T-cell (primary cell): ENCODE results near the gene DUSP28. TPM values are rescaled to one million over a fixed set of nuclear protein-coding genes. Genes with fewer than 3 reads are reported as not detected.

Experiments used
- ATAC-seq, 4 experiments: fragments of 200-7000 bp in 3 of 4; fragments of 150-1000 bp in 1 of 4; cut with Tn5 transposase; replicated peaks in 1 of 4; 1 replicate in 3 of 4; 2 replicates in 1 of 4; pipeline ENCODE4 v1.10.0; 2021; ENCODE audit warnings: moderate library complexity in 3 of 4, mild to moderate bottlenecking in 2 of 4, moderate number of reproducible peaks in 1 of 4
- CTCF ChIA-PET, 2 donors: fragments of 300-600 bp; sonication (Branson Sonifier 250); formaldehyde crosslinking; loops; one replicate each; lab custom pipeline; 2022; ENCODE audit warnings: antibody characterized with exemption in 2 of 2; lab: Charles Lee
- POLR2A ChIA-PET, 2 donors: fragments of 300-600 bp; sonication (Branson Sonifier 250); formaldehyde crosslinking; loops; one replicate each; lab custom pipeline; 2022; ENCODE audit warnings: antibody characterized with exemption in 2 of 2; lab: Charles Lee
- DNase-seq, 35 experiments: peaks; one replicate each; pipeline versions ENCODE4 v3.0.0 to v3.0.0-alpha.2; 2013 to 2023
- H3K27ac ChIP-seq: one replicate; pipeline ENCODE4 v1.5.1; 2013; ENCODE audit warnings: low read length
- H3K27me3 ChIP-seq, 2 experiments: replicated peaks in 1 of 2; 1 replicate in 1 of 2; 2 replicates in 1 of 2; pipeline versions ENCODE4 v1.6.1 to v1.7.0; 2013; ENCODE audit warnings: low read length in 1 of 2, mixed read lengths in 1 of 2; ENCODE audit not compliant: control insufficient read depth in 2 of 2, insufficient read depth in 2 of 2; ENCODE audit errors: extremely low read depth in 1 of 2
- H3K36me3 ChIP-seq, 2 donors: 1 replicate in 1 of 2; 2 replicates in 1 of 2; pipeline versions ENCODE4 v1.6.1 to v1.7.0; 2013; ENCODE audit warnings: low read length in 1 of 2; ENCODE audit not compliant: control insufficient read depth in 2 of 2, insufficient read depth in 1 of 2; ENCODE audit errors: extremely low read depth in 1 of 2
- H3K4me1 ChIP-seq, 2 experiments: 1 replicate in 1 of 2; 2 replicates in 1 of 2; pipeline versions ENCODE4 v1.6.1 to v1.7.0; 2013; ENCODE audit warnings: low read length in 2 of 2, mixed read lengths in 1 of 2; ENCODE audit not compliant: insufficient read depth in 2 of 2, control insufficient read depth in 1 of 2; ENCODE audit errors: extremely low read depth in 1 of 2
- H3K4me3 ChIP-seq, 2 donors: 1 replicate in 1 of 2; 2 replicates in 1 of 2; pipeline versions ENCODE4 v1.5.1 to v1.7.0; 2013; ENCODE audit warnings: mild to moderate bottlenecking in 2 of 2, low read length in 1 of 2, moderate library complexity in 1 of 2; ENCODE audit not compliant: control insufficient read depth in 1 of 2; ENCODE audit errors: extremely low read depth in 1 of 2
- H3K9me3 ChIP-seq: 2 replicates; pipeline ENCODE4 v1.7.0; 2013
- H3K27ac Mint-ChIP-seq, 2 donors: one replicate each; pipeline ENCODE4 v1.8.0; 2020 to 2021; ENCODE audit warnings: mild to moderate bottlenecking in 2 of 2, mixed read lengths in 2 of 2
- H3K27me3 Mint-ChIP-seq, 2 donors: one replicate each; pipeline ENCODE4 v1.8.0; 2021 to 2022; ENCODE audit warnings: mixed read lengths in 2 of 2
- H3K36me3 Mint-ChIP-seq: one replicate; pipeline ENCODE4 v1.8.0; 2021; ENCODE audit warnings: mixed read lengths
- H3K4me1 Mint-ChIP-seq, 3 donors: one replicate each; pipeline ENCODE4 v1.8.0; 2020 to 2022; ENCODE audit warnings: mixed read lengths in 3 of 3, mild to moderate bottlenecking in 1 of 3
- H3K4me3 Mint-ChIP-seq, 3 donors: one replicate each; pipeline ENCODE4 v1.8.0; 2020 to 2022; ENCODE audit warnings: mild to moderate bottlenecking in 3 of 3, mixed read lengths in 3 of 3, moderate library complexity in 3 of 3
- H3K9me3 Mint-ChIP-seq, 3 donors: one replicate each; pipeline ENCODE4 v1.8.0; 2020 to 2022; ENCODE audit warnings: mixed read lengths in 3 of 3
- WGBS: methylation state at CpG from one replicate; pipeline ENCODE4 v1.1.5; 2013; ENCODE audit warnings: missing lambda C conversion rate; ENCODE audit not compliant: insufficient coverage; 5-methylcytosine and 5-hydroxymethylcytosine counted together
- total RNA-seq, 35 experiments: library from RNA in 6 of 35; stranded (reverse) in 6 of 35; fragments of 120-200 nt in 1 of 35; gene quantifications; one replicate each; pipeline versions ENCODE4 v1.2.1 to v1.2.4 and lab custom pipeline; 2013 to 2026

The DUSP28 gene
- total RNA-seq, 5 donors from 2014 or later (not counting 1 experiment from before 2014, with no cell fraction given), result 11.0 to 17.3 (median 15.4) TPM

DNA sequence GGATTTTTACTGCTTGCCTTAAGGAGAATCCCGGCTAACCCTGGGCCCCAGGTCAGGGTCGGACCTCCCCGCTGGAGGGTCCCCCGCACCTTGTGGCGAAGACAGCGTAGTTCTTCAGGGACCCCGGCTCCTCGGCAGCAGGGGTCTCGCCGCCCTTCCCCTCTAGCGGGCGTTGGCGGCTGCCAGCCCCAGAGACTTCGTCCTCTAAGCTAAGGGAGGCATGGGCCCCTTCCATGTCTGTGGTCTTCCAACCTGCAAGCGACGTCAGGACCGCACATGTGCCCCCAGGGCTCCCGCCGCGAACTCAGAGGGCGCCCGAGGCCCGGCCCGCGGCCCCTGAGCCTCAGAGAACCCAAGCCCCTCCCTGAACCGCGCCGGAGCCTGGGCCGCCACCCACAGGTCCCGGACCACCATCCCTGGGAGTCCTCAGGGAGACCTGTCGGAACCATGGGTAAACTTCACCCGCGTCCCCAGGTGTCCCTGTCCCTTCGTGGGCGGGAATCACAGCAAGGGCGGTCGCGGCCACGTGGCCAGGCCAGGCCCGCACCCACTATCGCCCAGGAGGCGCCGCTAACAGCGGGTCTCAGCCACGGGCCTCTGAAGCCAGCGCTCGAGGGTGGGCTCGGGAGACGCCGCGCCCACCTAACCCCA, 2.9 kb upstream of the DUSP28 start:
- peak overlapping the region; percentile 36 to 87 (median 49) for H3K4me3 Mint-ChIP-seq
- peaks cover 18% of the 10 kb centered on the region for H3K36me3 Mint-ChIP-seq
- DNase-seq (peak in 1 of 35 experiments; percentile 11), ATAC-seq (no peak)
- no peak overlapping the region for H3K27ac ChIP-seq
- ChIA-PET POLR2A (interaction anchor here in 1 of 2 donors (0.5 kb wide), 1 partner anchor 946 kb away, joined by 3 read pairs; no protein-coding TSS in a partner anchor), CTCF (interaction anchor here (0.6 to 2.0 kb wide), 7 partner anchors 9 to 1132 kb away, joined by 3 to 8 read pairs (median 4); partner anchors contain the start of gene CAPN10 (in 1 of the 2))
- H3K4me3 ChIP-seq, result no peak overlapping the region
- H3K9me3 Mint-ChIP-seq, result no peaks in the 10 kb centered on the region
- WGBS, result 72% methylated on average over 39 of the region's 51 CpGs
- peaks cover 12 to 22% of the 10 kb centered on the region in 2 donors for H3K36me3 ChIP-seq
- no peaks in the 10 kb centered on the region for H3K27me3 Mint-ChIP-seq
- H3K27me3 ChIP-seq, result no peaks in the 10 kb centered on the region
- no peaks in the 10 kb centered on the region for H3K9me3 ChIP-seq
- no peak overlapping the region for H3K27ac Mint-ChIP-seq
- H3K4me1 ChIP-seq, result peaks cover 26 to 61% of the 10 kb centered on the region in 2 experiments
- H3K4me1 Mint-ChIP-seq, result peaks cover 45 to 52% (median 47%) of the 10 kb centered on the region in 3 donors

DNA sequence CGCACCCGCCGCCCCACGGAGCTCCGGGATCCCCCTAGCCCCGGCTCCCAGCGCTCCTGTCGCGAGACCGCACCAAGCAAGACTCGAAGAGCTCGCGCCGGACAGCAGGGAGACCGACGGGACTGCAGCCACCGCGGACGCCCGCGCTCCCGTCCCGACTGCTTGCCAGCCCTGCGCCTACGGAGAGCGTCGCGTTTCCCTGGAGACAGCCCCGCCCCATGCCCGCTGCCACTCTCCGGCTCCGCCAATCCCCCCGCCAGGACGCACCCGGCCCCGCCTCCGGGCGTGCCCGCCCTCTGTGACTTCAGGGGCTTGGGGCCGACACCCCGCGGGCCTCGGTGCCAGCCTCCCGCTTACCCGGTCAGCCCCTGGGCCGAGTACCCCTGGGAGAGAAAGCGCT, 2.3 kb upstream of the DUSP28 start, which contains the start of gene ANKMY1:
Gene ANKMY1 (minus strand): TSS at position 181 of the 400 bp plus-strand sequence. CDS start 653 bp downstream, outside the sequence.
- Mint-ChIP-seq H3K9me3 (no peaks in the 10 kb centered on the region), H3K4me1 (peaks cover 45 to 58% (median 52%) of the 10 kb centered on the region in 3 donors), H3K4me3 (peak within 1 kb of the TSS; percentile 80 to 87 (median 87)), H3K36me3 (peaks cover 17% of the 10 kb centered on the region), H3K27me3 (no peaks in the 10 kb centered on the region), H3K27ac (peak within 1 kb of the TSS; percentile 28 to 44)
- ATAC-seq (peak in 1 of 4 experiments; percentile 21), DNase-seq (peak in 33 of 35 experiments; percentile 31 to 75 (median 54))
- H3K4me3 ChIP-seq, result no peak within 1 kb of the TSS
- POLR2A ChIA-PET, result interaction anchor here in 1 of 2 donors (0.5 kb wide), 1 partner anchor 946 kb away, joined by 3 read pairs; no protein-coding TSS in a partner anchor
- no peak within 1 kb of the TSS for H3K27ac ChIP-seq
- CTCF ChIA-PET, result interaction anchor here (0.6 to 2.0 kb wide), 5 partner anchors 8 to 1131 kb away, joined by 3 to 8 read pairs (median 4); no protein-coding TSS in a partner anchor
- no peaks in the 10 kb centered on the region for H3K27me3 ChIP-seq
- no peaks in the 10 kb centered on the region for H3K9me3 ChIP-seq
- peaks cover 26 to 65% of the 10 kb centered on the region in 2 experiments for H3K4me1 ChIP-seq
- 25% methylated on average over 47 of the region's 47 CpGs for WGBS
- H3K36me3 ChIP-seq, result peaks cover 9 to 27% of the 10 kb centered on the region in 2 donors

DNA sequence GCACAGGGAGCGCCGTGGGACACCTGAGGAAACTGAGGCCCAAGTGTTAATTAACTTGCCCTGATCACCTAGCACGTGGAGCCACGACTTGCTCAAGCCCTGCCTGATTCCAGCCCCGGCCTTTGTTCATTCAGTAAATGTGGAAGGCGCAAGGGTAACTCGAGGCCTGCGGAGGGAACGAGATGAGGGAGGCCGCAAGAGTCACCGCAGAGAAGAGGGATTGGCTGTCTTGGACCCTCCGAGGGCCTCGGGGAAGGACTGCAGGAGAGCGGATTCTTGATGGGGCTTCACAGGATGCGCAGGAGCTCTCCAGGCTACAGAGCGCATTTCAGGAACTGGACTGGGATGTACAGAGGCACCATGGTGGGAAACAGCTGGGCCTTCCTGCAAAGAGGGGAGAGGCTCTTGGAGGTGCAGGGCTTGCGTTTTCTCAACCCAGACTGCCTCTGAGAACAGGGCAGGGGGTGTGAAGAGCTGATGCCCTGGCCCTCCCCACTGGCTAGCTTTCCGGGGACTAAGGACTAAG, 1.9 kb upstream of the DUSP28 start:
- 88% methylated on average over 16 of the region's 18 CpGs for WGBS
- no peak overlapping the region for H3K27ac ChIP-seq
- H3K4me3 Mint-ChIP-seq, result peak overlapping the region; percentile 45 to 87 (median 80)
- H3K9me3 Mint-ChIP-seq, result no peaks in the 10 kb centered on the region
- H3K36me3 ChIP-seq, result peaks cover 5 to 26% of the 10 kb centered on the region in 2 donors
- DNase-seq (no peak), ATAC-seq (no peak)
- peaks cover 26 to 70% of the 10 kb centered on the region in 2 experiments for H3K4me1 ChIP-seq
- H3K4me3 ChIP-seq, result no peak overlapping the region
- peaks cover 48 to 61% (median 57%) of the 10 kb centered on the region in 3 donors for H3K4me1 Mint-ChIP-seq
- peaks cover 14% of the 10 kb centered on the region for H3K36me3 Mint-ChIP-seq
- no peaks in the 10 kb centered on the region for H3K27me3 Mint-ChIP-seq
- no peaks in the 10 kb centered on the region for H3K27me3 ChIP-seq
- peak overlapping the region in 1 of 2 donors; percentile 28 for H3K27ac Mint-ChIP-seq
- ChIA-PET POLR2A (no interaction called here), CTCF (interaction anchor here (0.6 to 2.0 kb wide), 5 partner anchors 8 to 1131 kb away, joined by 3 to 8 read pairs (median 4); no protein-coding TSS in a partner anchor)
- H3K9me3 ChIP-seq, result no peaks in the 10 kb centered on the region

- Mint-ChIP-seq H3K27me3 (no peaks in the 10 kb centered on the region), H3K36me3 (peaks cover 18% of the 10 kb centered on the region), H3K4me3 (peak overlapping the region; percentile 80 to 87 (median 87)), H3K27ac (peak overlapping the region; percentile 44 to 80), H3K4me1 (peaks cover 58 to 71% (median 67%) of the 10 kb centered on the region in 3 donors), H3K9me3 (no peaks in the 10 kb centered on the region)
- Histone ChIP-seq H3K9me3 (no peaks in the 10 kb centered on the region), H3K36me3 (peaks cover 3 to 18% of the 10 kb centered on the region in 2 donors), H3K4me1 (peaks cover 26 to 80% of the 10 kb centered on the region in 2 experiments), H3K27me3 (no peaks in the 10 kb centered on the region), H3K27ac (peak overlapping the region; percentile 73), H3K4me3 (peak overlapping the region in 1 of 2 donors; percentile 65)
- ChIA-PET CTCF (interaction anchor here in 1 of 2 donors (0.7 to 1.3 kb wide), 2 partner anchors 21 to 45 kb away, joined by 3 to 4 read pairs; no protein-coding TSS in a partner anchor), POLR2A (interaction anchor here (0.6 kb wide), 2 partner anchors 66 to 691 kb away, joined by 3 to 4 read pairs; no protein-coding TSS in a partner anchor)
- DNase-seq, result no peak
- WGBS, result no CpG with 5 or more reads among the region's 3 CpGs
- no peak for ATAC-seq
Observed at GRCh38 chr2:240559286-240559685, 871 bp upstream of the DUSP28 start.

- DNase-seq (peak; percentile 96 to 100 (median 99)), ATAC-seq (peak; percentile 58 to 67 (median 63))
- peaks cover 17% of the 10 kb centered on the region for H3K36me3 Mint-ChIP-seq
- Histone ChIP-seq H3K9me3 (no peaks in the 10 kb centered on the region), H3K4me3 (peak overlapping the region; percentile 65 to 71), H3K27ac (peak overlapping the region; percentile 73), H3K27me3 (no peaks in the 10 kb centered on the region), H3K4me1 (peaks cover 39 to 88% of the 10 kb centered on the region in 2 experiments), H3K36me3 (peaks cover 3 to 12% of the 10 kb centered on the region in 2 donors)
- H3K27ac Mint-ChIP-seq, result peak overlapping the region; percentile 92 to 99
- no peaks in the 10 kb centered on the region for H3K9me3 Mint-ChIP-seq
- ChIA-PET CTCF (interaction anchor here in 1 of 2 donors (1.0 to 1.8 kb wide), 4 partner anchors 19 to 47 kb away, joined by 3 to 10 read pairs (median 4); partner anchors contain the start of gene CAPN10), POLR2A (interaction anchor here in 1 of 2 donors (0.7 to 1.3 kb wide), 3 partner anchors 19 to 64 kb away, joined by 3 to 10 read pairs (median 4); partner anchors contain the start of genes CAPN10 and GPR35)
- peaks cover 72 to 79% (median 77%) of the 10 kb centered on the region in 3 donors for H3K4me1 Mint-ChIP-seq
- WGBS, result under 1% methylated on average over 100 of the region's 101 CpGs
- no peaks in the 10 kb centered on the region for H3K27me3 Mint-ChIP-seq
- H3K4me3 Mint-ChIP-seq, result peak overlapping the region; percentile 80 to 87 (median 87)
Observed at GRCh38 chr2:240560480-240561324, 545 bp downstream of the DUSP28 start.
